ENCODE data around the gene H2BW1. TPM values are rescaled to one million over a fixed set of nuclear protein-coding genes. Genes with fewer than 3 reads are reported as not detected.
"Not testable (repeated sequence)": the region's sequence is repeated elsewhere in the genome, so short reads cannot be mapped to it uniquely, and the experiment has no call there.

Gene H2BW1, protein sequence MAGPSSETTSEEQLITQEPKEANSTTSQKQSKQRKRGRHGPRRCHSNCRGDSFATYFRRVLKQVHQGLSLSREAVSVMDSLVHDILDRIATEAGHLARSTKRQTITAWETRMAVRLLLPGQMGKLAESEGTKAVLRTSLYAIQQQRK
- not detected for total RNA-seq

DNA sequence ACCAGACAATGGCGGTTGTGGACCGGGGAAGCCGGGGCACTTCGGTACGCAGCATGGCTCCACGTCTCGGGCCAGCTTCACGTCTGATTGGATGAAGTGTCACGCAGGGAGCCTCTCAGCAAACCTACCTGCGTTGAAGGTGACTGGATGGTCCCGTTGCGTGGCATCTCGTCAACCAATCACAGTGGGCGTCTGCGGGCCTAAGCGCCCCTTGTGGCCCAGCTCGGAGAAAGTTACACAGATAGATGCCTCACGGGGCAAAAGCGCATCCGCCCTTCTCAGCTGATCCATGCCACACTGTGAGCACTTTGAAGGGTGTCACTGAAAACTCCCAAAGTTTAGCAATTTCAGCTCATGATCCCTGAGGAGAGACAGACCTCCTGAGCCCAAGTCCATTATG, at the start of gene H2BW1:
Gene H2BW1 (minus strand): TSS at position 103 of the 400 bp plus-strand sequence. CDS start 132 bp downstream, outside the sequence.
- no peaks in the 10 kb centered on the region for H3K27me3 ChIP-seq
- no peaks in the 10 kb centered on the region for H3K36me3 ChIP-seq
- H3K4me1 ChIP-seq = no peaks in the 10 kb centered on the region
- no peak within 1 kb of the TSS for H3K27ac ChIP-seq
- no peak within 1 kb of the TSS for H3K4me3 ChIP-seq
- DNase-seq (ENCODE audit: extremely low spot score in 2 of 2) = no peak
- no peaks in the 10 kb centered on the region for H3K9me3 ChIP-seq
- intact Hi-C loops (cut with DNase I) = no loop called here
- TF ChIP-seq POLR2AphosphoS5 (IDR thresholded peaks at IDR 0.05; ENCODE audit: insufficient read depth in 1 of 2, low read depth in 1 of 2) = no peak
- TF ChIP-seq, protein P1, sequence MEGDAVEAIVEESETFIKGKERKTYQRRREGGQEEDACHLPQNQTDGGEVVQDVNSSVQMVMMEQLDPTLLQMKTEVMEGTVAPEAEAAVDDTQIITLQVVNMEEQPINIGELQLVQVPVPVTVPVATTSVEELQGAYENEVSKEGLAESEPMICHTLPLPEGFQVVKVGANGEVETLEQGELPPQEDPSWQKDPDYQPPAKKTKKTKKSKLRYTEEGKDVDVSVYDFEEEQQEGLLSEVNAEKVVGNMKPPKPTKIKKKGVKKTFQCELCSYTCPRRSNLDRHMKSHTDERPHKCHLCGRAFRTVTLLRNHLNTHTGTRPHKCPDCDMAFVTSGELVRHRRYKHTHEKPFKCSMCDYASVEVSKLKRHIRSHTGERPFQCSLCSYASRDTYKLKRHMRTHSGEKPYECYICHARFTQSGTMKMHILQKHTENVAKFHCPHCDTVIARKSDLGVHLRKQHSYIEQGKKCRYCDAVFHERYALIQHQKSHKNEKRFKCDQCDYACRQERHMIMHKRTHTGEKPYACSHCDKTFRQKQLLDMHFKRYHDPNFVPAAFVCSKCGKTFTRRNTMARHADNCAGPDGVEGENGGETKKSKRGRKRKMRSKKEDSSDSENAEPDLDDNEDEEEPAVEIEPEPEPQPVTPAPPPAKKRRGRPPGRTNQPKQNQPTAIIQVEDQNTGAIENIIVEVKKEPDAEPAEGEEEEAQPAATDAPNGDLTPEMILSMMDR (IDR thresholded peaks at IDR 0.05) = no peak
- TF ChIP-seq POLR2A (IDR thresholded peaks at IDR 0.05) = no peak

DNA sequence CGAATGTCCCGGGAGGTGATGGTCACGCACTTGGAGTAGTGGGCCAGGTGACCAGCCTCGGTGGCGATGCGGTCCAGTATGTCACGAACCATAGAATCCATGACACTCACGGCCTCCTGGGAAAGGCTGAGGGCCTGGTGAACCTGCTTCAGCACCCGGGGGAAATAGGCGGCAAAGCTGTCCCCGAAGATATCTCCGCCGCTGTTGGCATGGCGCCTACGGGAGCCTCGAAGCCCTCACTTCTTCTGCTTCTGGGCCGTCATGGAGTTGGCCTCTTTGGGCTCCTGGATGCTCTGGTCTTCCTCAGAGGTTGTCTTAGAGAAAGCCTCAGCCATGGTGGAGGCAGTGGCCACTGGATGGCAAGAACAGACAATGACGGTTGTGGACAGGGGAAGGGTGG, 49.1 kb upstream of the H2BW1 start:
- H3K9me3 ChIP-seq; H3K4me3 ChIP-seq; intact Hi-C loops (cut with DNase I); H3K27me3 ChIP-seq; H3K4me1 ChIP-seq; DNase-seq (ENCODE audit: extremely low spot score in 2 of 2); H3K27ac ChIP-seq; H3K36me3 ChIP-seq: not testable (repeated sequence)

DNA sequence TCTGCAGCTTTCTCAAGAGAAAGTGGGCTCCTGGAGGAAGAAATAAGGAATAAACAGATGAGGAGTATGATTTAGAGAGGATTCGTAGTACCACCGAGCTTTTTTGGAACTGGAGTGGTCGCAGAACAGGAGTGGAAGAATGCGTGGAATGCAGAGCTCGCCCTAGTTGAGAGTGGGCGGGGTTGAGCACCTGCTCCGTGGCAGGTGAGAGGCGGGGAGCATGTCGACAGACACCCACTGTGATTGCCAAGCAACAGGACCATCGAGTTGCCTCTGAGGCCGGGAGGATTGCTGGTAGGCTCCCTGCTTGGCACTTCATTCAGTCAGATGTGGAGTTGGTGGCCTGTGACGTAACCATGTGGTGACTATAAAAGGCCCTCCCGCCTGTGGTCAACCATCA, 41.4 kb upstream of the H2BW1 start:
- DNase-seq (ENCODE audit: extremely low spot score in 2 of 2); H3K4me1 ChIP-seq; H3K36me3 ChIP-seq; H3K27ac ChIP-seq; H3K4me3 ChIP-seq; H3K27me3 ChIP-seq; H3K9me3 ChIP-seq; intact Hi-C loops (cut with DNase I): not testable (repeated sequence)

DNA sequence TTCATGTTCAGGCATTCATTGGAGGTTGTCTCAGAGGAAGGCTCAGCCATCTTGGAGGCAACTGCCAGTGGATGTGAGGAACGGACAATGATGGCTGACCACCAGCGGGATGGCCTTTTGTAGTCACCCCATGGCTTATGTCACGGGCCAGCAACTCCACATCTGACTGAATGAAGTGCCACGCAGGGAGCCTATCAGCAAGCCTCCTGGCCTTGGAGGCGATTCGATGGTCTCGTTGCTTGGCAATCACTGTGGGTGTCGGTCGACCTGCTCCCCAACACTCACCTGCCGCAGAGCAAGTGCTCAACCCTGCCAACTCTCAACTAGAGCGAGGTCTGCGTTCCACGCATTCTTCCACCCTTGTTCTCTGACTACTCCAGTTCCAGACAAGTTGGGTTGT, 33.7 kb upstream of the H2BW1 start:
- intact Hi-C loops (cut with DNase I) = no loop called here
- no peaks in the 10 kb centered on the region for H3K36me3 ChIP-seq

DNA sequence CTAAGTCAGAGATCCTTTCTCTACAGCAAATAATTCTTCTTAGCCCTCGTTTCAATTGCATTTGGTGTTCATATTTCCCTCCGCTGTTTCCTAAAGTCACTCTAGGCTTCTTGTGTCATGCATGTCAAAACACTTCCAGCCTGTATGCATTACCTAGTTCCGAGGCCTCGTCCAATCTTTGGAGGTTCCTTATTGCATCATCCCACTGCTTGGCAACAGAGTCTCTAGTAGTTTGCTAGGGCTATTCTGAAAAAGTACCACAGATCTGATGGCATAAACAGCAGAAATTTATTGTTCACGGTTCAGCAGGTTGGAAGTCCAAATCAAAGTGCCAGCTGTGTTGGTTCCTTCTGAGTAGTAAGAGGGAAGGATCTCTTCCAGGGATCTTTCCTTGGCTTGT, 32.1 kb upstream of the H2BW1 start:
- intact Hi-C loops (cut with DNase I) = no loop called here
- Histone ChIP-seq H3K4me3 (no peak overlapping the region), H3K27me3 (no peaks in the 10 kb centered on the region), H3K27ac (no peak overlapping the region), H3K36me3 (no peaks in the 10 kb centered on the region), H3K4me1 (no peaks in the 10 kb centered on the region), H3K9me3 (no peaks in the 10 kb centered on the region)
- no peak for TF ChIP-seq POLR2AphosphoS5 (IDR thresholded peaks at IDR 0.05; ENCODE audit: insufficient read depth in 1 of 2, low read depth in 1 of 2)
- TF ChIP-seq POLR2A (IDR thresholded peaks at IDR 0.05) = no peak
- TF ChIP-seq, protein P1 (IDR thresholded peaks at IDR 0.05) = no peak
- DNase-seq (ENCODE audit: extremely low spot score in 2 of 2) = no peak

More for the DNA sequence above, 33.7 kb upstream of the H2BW1 start:
- H3K9me3 ChIP-seq = no peaks in the 10 kb centered on the region
- TF ChIP-seq POLR2AphosphoS5 (IDR thresholded peaks at IDR 0.05; ENCODE audit: insufficient read depth in 1 of 2, low read depth in 1 of 2) = no peak
- TF ChIP-seq, protein P1 (IDR thresholded peaks at IDR 0.05) = no peak
- TF ChIP-seq POLR2A (IDR thresholded peaks at IDR 0.05) = no peak
- H3K27me3 ChIP-seq = no peaks in the 10 kb centered on the region
- no peak overlapping the region for H3K4me3 ChIP-seq
- no peaks in the 10 kb centered on the region for H3K4me1 ChIP-seq
- no peak for DNase-seq (ENCODE audit: extremely low spot score in 2 of 2)
- H3K27ac ChIP-seq = no peak overlapping the region

DNA sequence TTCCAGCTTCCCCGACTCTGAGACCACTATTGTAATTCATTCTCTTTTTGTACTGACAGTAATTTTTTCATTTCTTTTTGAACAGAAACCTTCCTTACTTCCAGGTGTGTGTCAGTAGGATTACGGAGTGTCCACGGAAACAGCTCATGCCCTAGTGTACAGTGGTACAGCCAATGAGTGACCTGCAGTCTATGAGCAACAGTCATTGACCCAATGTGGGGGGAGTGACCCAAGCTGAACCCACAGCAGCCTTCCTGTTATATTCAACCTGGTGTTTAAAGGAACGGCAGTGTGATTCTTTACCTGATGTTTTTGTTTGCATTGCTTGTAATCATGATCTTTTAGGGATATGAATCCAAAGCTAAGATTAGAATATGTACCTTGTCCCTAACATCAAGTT, 27.5 kb upstream of the H2BW1 start:
- Histone ChIP-seq H3K9me3 (no peaks in the 10 kb centered on the region), H3K27me3 (no peaks in the 10 kb centered on the region), H3K36me3 (no peaks in the 10 kb centered on the region), H3K4me1 (no peaks in the 10 kb centered on the region), H3K4me3 (no peak overlapping the region), H3K27ac (no peak overlapping the region)
- DNase-seq (ENCODE audit: extremely low spot score in 2 of 2) = no peak
- intact Hi-C loops (cut with DNase I) = no loop called here
- TF ChIP-seq, protein P1 (IDR thresholded peaks at IDR 0.05) = no peak
- TF ChIP-seq POLR2A (IDR thresholded peaks at IDR 0.05) (no peak), POLR2AphosphoS5 (IDR thresholded peaks at IDR 0.05; ENCODE audit: insufficient read depth in 1 of 2, low read depth in 1 of 2) (no peak)
